Measurements from ENCODE around the gene RABL2A. TPM values are rescaled to one million over a fixed set of nuclear protein-coding genes. Genes with fewer than 3 reads are reported as not detected.

Gene RABL2A
- polyA plus RNA-seq, 1 donor (not counting 4 experiments of a cell fraction or from before 2014, with no cell fraction given), result 6.7 TPM

DNA sequence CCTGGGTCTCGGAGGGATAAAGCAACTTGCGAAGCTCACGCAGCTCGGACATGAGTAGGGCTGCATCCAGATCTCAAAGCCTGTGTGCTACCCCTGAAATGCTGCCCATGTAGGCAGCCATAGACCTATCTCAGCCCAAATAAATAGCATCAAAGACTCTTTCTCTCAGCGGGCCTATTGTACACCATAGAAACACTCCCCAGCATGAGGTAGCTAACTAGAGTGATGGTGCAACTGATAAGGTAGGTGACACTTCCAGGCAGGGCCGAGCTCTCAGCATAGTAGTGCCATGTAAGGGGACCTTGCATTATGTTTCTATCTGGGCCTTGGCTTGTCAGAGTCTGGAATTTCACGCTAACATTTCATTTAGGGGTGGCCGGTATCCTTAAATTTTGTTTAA, 52.4 kb downstream of the RABL2A start:
- no peak for FAIRE-seq
- no peaks in the 10 kb centered on the region for H4K20me1 ChIP-seq (ENCODE audit: control insufficient read depth, extremely low read depth, insufficient read depth, low read length)
- H3K79me2 ChIP-seq (ENCODE audit: control insufficient read depth, insufficient read depth, low read length), result no peaks in the 10 kb centered on the region
- no peak overlapping the region for H3K27ac ChIP-seq (ENCODE audit: control insufficient read depth, insufficient read depth, low read length)
- H3K9me3 ChIP-seq (ENCODE audit: control insufficient read depth, low read depth, low read length), result no peaks in the 10 kb centered on the region
- H3K4me1 ChIP-seq (ENCODE audit: control insufficient read depth, extremely low read depth, insufficient read depth, low read length), result no peaks in the 10 kb centered on the region
- TF ChIP-seq, protein P1, sequence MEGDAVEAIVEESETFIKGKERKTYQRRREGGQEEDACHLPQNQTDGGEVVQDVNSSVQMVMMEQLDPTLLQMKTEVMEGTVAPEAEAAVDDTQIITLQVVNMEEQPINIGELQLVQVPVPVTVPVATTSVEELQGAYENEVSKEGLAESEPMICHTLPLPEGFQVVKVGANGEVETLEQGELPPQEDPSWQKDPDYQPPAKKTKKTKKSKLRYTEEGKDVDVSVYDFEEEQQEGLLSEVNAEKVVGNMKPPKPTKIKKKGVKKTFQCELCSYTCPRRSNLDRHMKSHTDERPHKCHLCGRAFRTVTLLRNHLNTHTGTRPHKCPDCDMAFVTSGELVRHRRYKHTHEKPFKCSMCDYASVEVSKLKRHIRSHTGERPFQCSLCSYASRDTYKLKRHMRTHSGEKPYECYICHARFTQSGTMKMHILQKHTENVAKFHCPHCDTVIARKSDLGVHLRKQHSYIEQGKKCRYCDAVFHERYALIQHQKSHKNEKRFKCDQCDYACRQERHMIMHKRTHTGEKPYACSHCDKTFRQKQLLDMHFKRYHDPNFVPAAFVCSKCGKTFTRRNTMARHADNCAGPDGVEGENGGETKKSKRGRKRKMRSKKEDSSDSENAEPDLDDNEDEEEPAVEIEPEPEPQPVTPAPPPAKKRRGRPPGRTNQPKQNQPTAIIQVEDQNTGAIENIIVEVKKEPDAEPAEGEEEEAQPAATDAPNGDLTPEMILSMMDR (optimal IDR thresholded peaks at IDR 0.05 in 1 of 3, IDR thresholded peaks at IDR 0.05 in 1 of 3, conservative IDR thresholded peaks at IDR 0.05 in 1 of 3; ENCODE audit: extremely low read depth in 1 of 3, insufficient read depth in 2 of 3, low read length in 3 of 3), result no peak
- TF ChIP-seq EZH2 (IDR thresholded peaks at IDR 0.05; ENCODE audit: low read length), result no peak
- no peaks in the 10 kb centered on the region for H3K36me3 ChIP-seq (ENCODE audit: control insufficient read depth in 2 of 2, extremely low read depth in 1 of 2, insufficient read depth in 2 of 2, low read length in 2 of 2)
- no peak overlapping the region for H3K4me2 ChIP-seq (ENCODE audit: control insufficient read depth, extremely low read depth, insufficient read depth, low read depth, low read length)
- no peak for DNase-seq (ENCODE audit: low read depth, low spot score)
- no peaks in the 10 kb centered on the region for H3K9me1 ChIP-seq (ENCODE audit: control insufficient read depth, extremely low read depth, insufficient read depth, low read length)
- H3K27me3 ChIP-seq (ENCODE audit: control insufficient read depth, extremely low read depth, insufficient read depth, low read length), result no peaks in the 10 kb centered on the region
- no peak overlapping the region for H2AFZ ChIP-seq (ENCODE audit: control insufficient read depth, low read length)
- no peak overlapping the region for H3K9ac ChIP-seq (ENCODE audit: control insufficient read depth, extremely low read depth, insufficient read depth, low read length)
- no peak overlapping the region for H3K4me3 ChIP-seq (ENCODE audit: control insufficient read depth in 2 of 3, extremely low read depth in 1 of 3, insufficient read depth in 2 of 3, low read depth in 1 of 3, low read length in 3 of 3)
- dilution Hi-C loops (cut with MboI; ENCODE audit: extremely low pct_ligation_motif_present, low sequenced_read_pairs), result no loop called here

DNA sequence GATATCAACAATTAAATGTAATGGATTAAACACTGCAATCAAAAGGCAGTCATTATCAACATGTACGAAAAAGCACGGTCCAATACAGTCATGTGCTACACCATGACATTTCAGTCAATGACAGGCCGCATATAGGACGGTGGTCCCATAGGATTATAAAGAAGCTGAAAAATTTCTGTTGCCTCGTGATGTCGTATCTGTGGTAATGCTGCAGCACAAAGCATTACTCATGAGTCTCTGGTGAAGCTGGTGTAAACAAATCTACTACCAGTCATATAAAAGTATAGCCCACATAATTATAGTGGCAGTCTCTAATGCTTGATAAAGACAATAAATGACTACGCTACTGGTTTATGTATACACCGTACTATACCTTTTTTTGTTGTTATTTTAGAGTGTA, 58.4 kb downstream of the RABL2A start:
- Histone ChIP-seq H4K20me1 (ENCODE audit: control insufficient read depth, extremely low read depth, insufficient read depth, low read length) (no peaks in the 10 kb centered on the region), H3K27me3 (ENCODE audit: control insufficient read depth, extremely low read depth, insufficient read depth, low read length) (no peaks in the 10 kb centered on the region), H3K4me1 (ENCODE audit: control insufficient read depth, extremely low read depth, insufficient read depth, low read length) (no peaks in the 10 kb centered on the region), H3K36me3 (ENCODE audit: control insufficient read depth in 2 of 2, extremely low read depth in 1 of 2, insufficient read depth in 2 of 2, low read length in 2 of 2) (no peaks in the 10 kb centered on the region), H3K9me1 (ENCODE audit: control insufficient read depth, extremely low read depth, insufficient read depth, low read length) (no peaks in the 10 kb centered on the region), H3K4me2 (ENCODE audit: control insufficient read depth, extremely low read depth, insufficient read depth, low read depth, low read length) (no peak overlapping the region), H3K9me3 (ENCODE audit: control insufficient read depth, low read depth, low read length) (no peaks in the 10 kb centered on the region), H3K79me2 (ENCODE audit: control insufficient read depth, insufficient read depth, low read length) (no peaks in the 10 kb centered on the region), H3K9ac (ENCODE audit: control insufficient read depth, extremely low read depth, insufficient read depth, low read length) (no peak overlapping the region), H3K4me3 (ENCODE audit: control insufficient read depth in 2 of 3, extremely low read depth in 1 of 3, insufficient read depth in 2 of 3, low read depth in 1 of 3, low read length in 3 of 3) (no peak overlapping the region), H3K27ac (ENCODE audit: control insufficient read depth, insufficient read depth, low read length) (no peak overlapping the region), H2AFZ (ENCODE audit: control insufficient read depth, low read length) (no peak overlapping the region)
- dilution Hi-C loops (cut with MboI; ENCODE audit: extremely low pct_ligation_motif_present, low sequenced_read_pairs), result no loop called here
- TF ChIP-seq, protein P1 (optimal IDR thresholded peaks at IDR 0.05 in 1 of 3, IDR thresholded peaks at IDR 0.05 in 1 of 3, conservative IDR thresholded peaks at IDR 0.05 in 1 of 3; ENCODE audit: extremely low read depth in 1 of 3, insufficient read depth in 2 of 3, low read length in 3 of 3), result no peak
- no peak for TF ChIP-seq EZH2 (IDR thresholded peaks at IDR 0.05; ENCODE audit: low read length)
- FAIRE-seq, result no peak
- DNase-seq (ENCODE audit: low read depth, low spot score), result no peak
